Right lobe of liver (tissue), 6 donors: ENCODE data around the gene ZBTB45. TPM values are rescaled to one million over a fixed set of nuclear protein-coding genes. Genes with fewer than 3 reads are reported as not detected.
A peak's percentile ranks its signal among the peaks of the same experiment; 100 is the strongest.

ENCODE experiments used
- ATAC-seq, 4 donors: fragments of 200-7000 bp; cut with Tn5 transposase; one replicate each; pipeline ENCODE4 v1.9.1; 2020; ENCODE audit warnings: mild to moderate bottlenecking in 4 of 4, moderate library complexity in 4 of 4
- DNase-seq, 3 donors: peaks; one replicate each; pipeline ENCODE4 v3.0.0-alpha.2; 2020
- H3K27ac ChIP-seq, 3 donors: fragments of 200-600 bp; one replicate each; pipeline ENCODE4 v1.8.0; 2022
- H3K27me3 ChIP-seq, 2 donors: fragments of 200-600 bp; one replicate each; pipeline ENCODE4 v1.8.0; 2022
- H3K36me3 ChIP-seq, 4 donors: fragments of 200-600 bp; sonication (generic) in 1 of 4; one replicate each; pipeline versions ENCODE4 v1.5.1 to v1.8.0; 2017 to 2022; ENCODE audit warnings: control low read depth in 1 of 4
- H3K4me1 ChIP-seq, 4 donors: fragments of 200-600 bp; sonication (generic) in 1 of 4; one replicate each; pipeline versions ENCODE4 v1.5.1 to v1.8.0; 2017 to 2022; ENCODE audit warnings: control low read depth in 1 of 4
- H3K4me3 ChIP-seq, 3 donors: fragments of 200-600 bp; one replicate each; pipeline ENCODE4 v1.8.0; 2022
- H3K9me3 ChIP-seq, 4 donors: fragments of 200-600 bp; sonication (generic) in 1 of 4; one replicate each; pipeline versions ENCODE4 v1.5.1 to v1.8.0; 2017 to 2022; ENCODE audit warnings: control low read depth in 1 of 4
- POLR2A ChIP-seq: fragments of 450-650 bp; IDR thresholded peaks from one replicate; pipeline ENCODE4 v1.6.1; 2017; ENCODE audit warnings: antibody characterized with exemption, mild to moderate bottlenecking
- WGBS: methylation state at CpG from one replicate; pipeline ENCODE4 v1.1.6; 2018; ENCODE audit warnings: low coverage, low lambda C conversion rate; ENCODE audit not compliant: insufficient coverage; ENCODE audit errors: missing lambda C conversion rate; 5-methylcytosine and 5-hydroxymethylcytosine counted together
- intact Hi-C, 2 donors: fragments of 100-400 bp; cut with DNase I; formaldehyde crosslinking; loops; one replicate each; pipeline versions ENCODE4 v1.11.2 to v1.14.1; 2022
- total RNA-seq, 6 experiments: library from RNA; depleted of rRNA in 2 of 6; stranded (reverse); fragments of >200 nt in 2 of 6; fragmentation: NEBNext Ultra II Directional in 3 of 6; extraction: Animal tissue kit (Norgen Biotek cat#: 25700) in 3 of 6; gene quantifications; one replicate each; pipeline versions ENCODE4 v1.1.0 to v1.2.4, GENCODE V29; 2016 to 2023
- TF ChIP-seq, protein P1 (sequence below), 4 donors: fragments of 200-600 bp in 3 of 4; fragments of 450-650 bp in 1 of 4; IDR thresholded peaks; one replicate each; pipeline versions ENCODE4 v1.5.1 to v1.8.0; 2016 to 2022; ENCODE audit warnings: antibody characterized with exemption in 4 of 4, mild to moderate bottlenecking in 2 of 4
- donor health status: DM: no; HTN: yes; CAD: no.
- donor health status: DM: no; HTN: no; CAD: no.
- donor health status: DM: no; HTN: no; CAD: no.
- donor health status: DM: no; HTN: yes; CAD: no.
- donor health status: DM: no; HTN: yes; CAD: no.

The ZBTB45 gene
- total RNA-seq, 6 experiments from 2014 or later = 3.5 to 4.8 (median 4.3) TPM

DNA sequence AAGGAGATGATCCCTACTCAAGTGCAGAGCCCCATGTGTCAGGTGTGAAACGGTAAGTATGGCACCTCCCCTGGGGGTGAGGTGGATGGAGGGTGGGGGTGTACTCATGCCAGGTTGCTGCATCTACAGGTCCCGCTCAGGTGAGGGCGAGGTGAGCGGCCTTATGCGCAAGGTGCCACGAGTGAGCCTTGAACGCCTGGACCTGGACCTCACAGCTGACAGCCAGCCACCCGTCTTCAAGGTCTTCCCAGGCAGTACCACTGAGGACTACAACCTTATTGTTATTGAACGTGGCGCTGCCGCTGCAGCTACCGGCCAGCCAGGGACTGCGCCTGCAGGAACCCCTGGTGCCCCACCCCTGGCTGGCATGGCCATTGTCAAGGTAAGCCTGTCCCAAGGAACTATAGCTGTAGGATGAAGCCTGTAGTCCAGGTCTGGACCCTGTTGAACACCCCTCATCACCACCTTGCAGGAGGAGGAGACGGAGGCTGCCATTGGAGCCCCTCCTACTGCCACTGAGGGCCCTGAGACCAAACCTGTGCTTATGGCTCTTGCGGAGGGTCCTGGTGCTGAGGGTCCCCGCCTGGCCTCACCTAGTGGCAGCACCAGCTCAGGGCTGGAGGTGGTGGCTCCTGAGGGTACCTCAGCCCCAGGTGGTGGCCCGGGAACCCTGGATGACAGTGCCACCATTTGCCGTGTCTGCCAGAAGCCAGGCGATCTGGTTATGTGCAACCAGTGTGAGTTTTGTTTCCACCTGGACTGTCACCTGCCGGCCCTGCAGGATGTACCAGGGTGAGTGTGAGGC is 29.5 kb upstream of the ZBTB45 start:
- peaks cover 17 to 61% (median 39%) of the 10 kb centered on the region in 4 donors for H3K36me3 ChIP-seq

DNA sequence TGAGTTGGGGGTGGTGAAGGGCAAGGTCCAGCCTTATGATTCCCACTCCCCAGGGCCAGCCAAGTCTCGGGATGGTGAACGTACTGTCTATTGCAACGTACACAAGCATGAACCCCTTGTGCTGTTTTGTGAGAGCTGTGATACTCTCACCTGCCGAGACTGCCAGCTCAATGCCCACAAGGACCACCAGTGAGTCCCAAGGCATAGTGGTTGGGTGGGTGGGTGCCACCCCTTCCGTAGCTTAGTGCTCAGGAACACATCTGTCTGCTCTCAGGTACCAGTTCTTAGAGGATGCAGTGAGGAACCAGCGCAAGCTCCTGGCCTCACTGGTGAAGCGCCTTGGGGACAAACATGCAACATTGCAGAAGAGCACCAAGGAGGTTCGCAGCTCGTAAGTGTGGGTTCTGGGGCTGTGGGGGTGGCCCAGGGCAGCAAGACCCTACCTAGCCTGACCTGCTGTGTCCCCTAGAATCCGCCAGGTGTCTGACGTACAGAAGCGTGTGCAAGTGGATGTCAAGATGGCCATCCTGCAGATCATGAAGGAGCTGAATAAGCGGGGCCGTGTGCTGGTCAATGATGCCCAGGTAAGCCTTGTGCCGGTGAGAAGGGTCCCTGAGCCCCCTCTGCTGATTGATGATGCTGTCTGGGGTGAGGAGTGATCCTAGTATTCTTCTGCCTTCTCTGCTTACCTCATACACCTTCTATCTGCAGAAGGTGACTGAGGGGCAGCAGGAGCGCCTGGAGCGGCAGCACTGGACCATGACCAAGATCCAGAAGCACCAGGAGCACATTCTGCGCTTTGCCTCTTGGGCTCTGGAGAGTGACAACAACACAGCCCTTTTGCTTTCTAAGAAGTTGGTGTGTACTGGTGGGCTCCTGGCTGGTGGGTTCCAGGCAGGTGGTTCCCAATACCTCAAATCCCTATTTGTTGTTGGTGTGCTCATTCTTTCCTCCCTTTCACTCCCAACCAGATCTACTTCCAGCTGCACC is 28.0 kb upstream of the ZBTB45 start:
- H3K36me3 ChIP-seq = peaks cover 17 to 56% (median 39%) of the 10 kb centered on the region in 4 donors
- no peak overlapping the region for H3K27ac ChIP-seq
- DNase-seq = no peak
- peaks cover 0 to 15% (median 7%) of the 10 kb centered on the region in 4 donors for H3K4me1 ChIP-seq
- 90% methylated on average over 5 of the region's 18 CpGs for WGBS
- ATAC-seq = no peak
- intact Hi-C loops = no loop called here
- no peaks in the 10 kb centered on the region for H3K27me3 ChIP-seq
- no peak for TF ChIP-seq POLR2A
- TF ChIP-seq, protein P1, sequence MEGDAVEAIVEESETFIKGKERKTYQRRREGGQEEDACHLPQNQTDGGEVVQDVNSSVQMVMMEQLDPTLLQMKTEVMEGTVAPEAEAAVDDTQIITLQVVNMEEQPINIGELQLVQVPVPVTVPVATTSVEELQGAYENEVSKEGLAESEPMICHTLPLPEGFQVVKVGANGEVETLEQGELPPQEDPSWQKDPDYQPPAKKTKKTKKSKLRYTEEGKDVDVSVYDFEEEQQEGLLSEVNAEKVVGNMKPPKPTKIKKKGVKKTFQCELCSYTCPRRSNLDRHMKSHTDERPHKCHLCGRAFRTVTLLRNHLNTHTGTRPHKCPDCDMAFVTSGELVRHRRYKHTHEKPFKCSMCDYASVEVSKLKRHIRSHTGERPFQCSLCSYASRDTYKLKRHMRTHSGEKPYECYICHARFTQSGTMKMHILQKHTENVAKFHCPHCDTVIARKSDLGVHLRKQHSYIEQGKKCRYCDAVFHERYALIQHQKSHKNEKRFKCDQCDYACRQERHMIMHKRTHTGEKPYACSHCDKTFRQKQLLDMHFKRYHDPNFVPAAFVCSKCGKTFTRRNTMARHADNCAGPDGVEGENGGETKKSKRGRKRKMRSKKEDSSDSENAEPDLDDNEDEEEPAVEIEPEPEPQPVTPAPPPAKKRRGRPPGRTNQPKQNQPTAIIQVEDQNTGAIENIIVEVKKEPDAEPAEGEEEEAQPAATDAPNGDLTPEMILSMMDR (IDR thresholded peaks at IDR 0.05) = no peak
- no peaks in the 10 kb centered on the region for H3K9me3 ChIP-seq
- H3K4me3 ChIP-seq = no peak overlapping the region

More for the DNA sequence above, 29.5 kb upstream of the ZBTB45 start:
- intact Hi-C loops = no loop called here
- no peak overlapping the region for H3K4me3 ChIP-seq
- H3K27me3 ChIP-seq = no peaks in the 10 kb centered on the region
- TF ChIP-seq, protein P1 (IDR thresholded peaks at IDR 0.05) = no peak
- no peak for TF ChIP-seq POLR2A
- DNase-seq (no peak), ATAC-seq (no peak)
- H3K9me3 ChIP-seq = no peaks in the 10 kb centered on the region
- H3K4me1 ChIP-seq = peaks cover 0 to 21% (median 10%) of the 10 kb centered on the region in 4 donors
- WGBS = no CpG with 5 or more reads among the region's 20 CpGs
- H3K27ac ChIP-seq = no peak overlapping the region

DNA sequence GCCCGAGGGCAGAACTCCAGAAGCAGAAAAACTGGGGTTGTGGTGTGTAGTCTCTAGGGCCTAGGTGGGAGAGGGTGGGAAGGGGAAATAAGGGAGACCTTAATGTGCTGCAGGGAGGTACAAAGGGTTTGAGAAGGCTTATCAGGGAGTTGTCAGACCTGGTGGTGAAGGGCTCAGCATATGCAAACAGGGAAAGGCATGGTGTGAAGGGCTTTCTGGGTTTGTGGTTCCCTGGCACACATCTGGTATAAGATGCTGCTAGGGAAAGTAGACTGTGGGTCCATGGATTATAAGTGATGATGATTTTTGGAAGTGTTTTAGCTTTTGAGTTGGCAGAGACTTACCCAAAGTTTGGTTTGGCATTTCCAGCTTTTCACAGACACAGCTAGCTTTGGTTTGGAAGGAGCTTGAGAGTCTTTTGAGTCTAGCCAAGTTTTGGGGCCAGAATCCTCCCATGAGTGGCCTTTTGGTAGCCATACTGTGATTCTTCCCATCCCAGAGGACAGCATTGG is 26.5 kb upstream of the ZBTB45 start:
- Histone ChIP-seq H3K4me3 (peak overlapping the region; percentile 77 to 89 (median 88)), H3K9me3 (no peaks in the 10 kb centered on the region), H3K27me3 (no peaks in the 10 kb centered on the region), H3K27ac (no peak overlapping the region), H3K36me3 (peaks cover 17 to 40% (median 33%) of the 10 kb centered on the region in 4 donors), H3K4me1 (peaks cover 0 to 15% (median 7%) of the 10 kb centered on the region in 4 donors)
- ATAC-seq (no peak), DNase-seq (no peak)
- intact Hi-C loops = no loop called here
- WGBS = 11% methylated on average over 1 of the region's 1 CpG
- TF ChIP-seq, protein P1 (IDR thresholded peaks at IDR 0.05) = no peak
- no peak for TF ChIP-seq POLR2A

DNA sequence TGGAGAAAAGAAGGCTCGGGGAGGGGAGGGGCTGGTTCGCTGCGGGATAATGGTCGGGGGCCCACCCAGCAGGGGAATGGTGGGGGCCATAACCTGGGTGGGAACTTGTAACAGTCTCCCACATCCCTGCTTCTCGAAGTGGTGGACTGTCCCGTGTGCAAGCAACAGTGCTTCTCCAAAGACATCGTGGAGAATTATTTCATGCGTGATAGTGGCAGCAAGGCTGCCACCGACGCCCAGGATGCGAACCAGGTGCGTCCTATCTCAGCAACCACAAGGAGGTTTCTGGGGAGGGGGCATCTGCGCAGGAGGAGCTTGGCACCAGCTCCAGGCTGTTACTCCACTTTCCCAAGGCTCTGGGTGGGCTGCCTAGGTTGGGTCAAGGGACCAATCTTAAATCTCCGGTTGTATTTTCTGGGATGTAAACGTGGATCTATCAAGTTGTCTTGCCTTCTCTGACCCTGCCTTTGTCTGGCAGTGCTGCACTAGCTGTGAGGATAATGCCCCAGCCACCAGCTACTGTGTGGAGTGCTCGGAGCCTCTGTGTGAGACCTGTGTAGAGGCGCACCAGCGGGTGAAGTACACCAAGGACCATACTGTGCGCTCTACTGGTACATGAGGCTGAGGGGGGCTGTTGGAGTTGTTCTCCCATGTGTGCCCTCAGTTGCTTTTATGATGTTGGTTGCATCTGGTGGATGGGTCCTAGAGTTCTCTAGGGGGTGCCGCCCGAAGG is 25.8 kb upstream of the ZBTB45 start:
- Histone ChIP-seq H3K27me3 (no peaks in the 10 kb centered on the region), H3K4me3 (peak overlapping the region; percentile 77 to 89 (median 88)), H3K36me3 (peaks cover 17 to 34% (median 29%) of the 10 kb centered on the region in 4 donors), H3K27ac (peak overlapping the region in 2 of 3 donors; percentile 5 to 99), H3K4me1 (peaks cover 0 to 15% (median 7%) of the 10 kb centered on the region in 4 donors), H3K9me3 (no peaks in the 10 kb centered on the region)
- no peak for TF ChIP-seq POLR2A
- TF ChIP-seq, protein P1 (IDR thresholded peaks at IDR 0.05) = no peak
- 6% methylated on average over 20 of the region's 21 CpGs for WGBS
- DNase-seq (no peak), ATAC-seq (no peak)
- intact Hi-C loops = no loop called here
